ENCODE results near the gene LDLRAD1.
"Not testable (repeated sequence)": the region's sequence is repeated elsewhere in the genome, so short reads cannot be mapped to it uniquely, and the experiment has no call there.

Gene LDLRAD1

GRCh38 chr1:53992085-53992874, 25.7 kb downstream of the LDLRAD1 start:
- DNase-seq: no peak

GRCh38 chr1:53987880-53988279, 30.1 kb downstream of the LDLRAD1 start:
- DNase-seq: no peak

GRCh38 chr1:53986458-53986857, 31.5 kb downstream of the LDLRAD1 start:
- no peak for DNase-seq

- DNase-seq: no peak
Measured at GRCh38 chr1:53984726-53985125, 33.3 kb downstream of the LDLRAD1 start.

GRCh38 chr1:53982763-53983104, 35.3 kb downstream of the LDLRAD1 start:
- DNase-seq: no peak

- DNase-seq: no peak
Measured at GRCh38 chr1:53982034-53982762, 35.8 kb downstream of the LDLRAD1 start.

- no peak for DNase-seq
Measured at GRCh38 chr1:53981220-53981619, 36.8 kb downstream of the LDLRAD1 start.

GRCh38 chr1:53979712-53980450, 38.1 kb downstream of the LDLRAD1 start:
- no peak for DNase-seq

- DNase-seq: no peak
Measured at GRCh38 chr1:53975861-53976260, 42.1 kb downstream of the LDLRAD1 start.

- no peak for DNase-seq
Measured at GRCh38 chr1:53971718-53972117, 46.3 kb downstream of the LDLRAD1 start.

GRCh38 chr1:53969323-53969722, 48.7 kb downstream of the LDLRAD1 start:
- DNase-seq: not testable (repeated sequence)

- DNase-seq: no peak
Measured at GRCh38 chr1:53968125-53968513, 49.9 kb downstream of the LDLRAD1 start.

- no peak for DNase-seq
Measured at GRCh38 chr1:53967409-53968124, 50.4 kb downstream of the LDLRAD1 start.

GRCh38 chr1:53966794-53967193, 51.2 kb downstream of the LDLRAD1 start:
- DNase-seq: no peak

GRCh38 chr1:53964109-53964508, 53.9 kb downstream of the LDLRAD1 start:
- no peak for DNase-seq

- no peak for DNase-seq
Measured at GRCh38 chr1:53963460-53963859, 54.5 kb downstream of the LDLRAD1 start.

GRCh38 chr1:53962395-53962794, 55.6 kb downstream of the LDLRAD1 start:
- DNase-seq: no peak

- peak in 1 of 2 donors; percentile 72 for DNase-seq
Measured at GRCh38 chr1:53959664-53960250, 58.2 kb downstream of the LDLRAD1 start.

All from CD4-positive, alpha-beta T cell treated with Interferon alpha-2 for 1 hour (primary cell).